Measurements from ENCODE around the gene IRF2BP1.

Gene IRF2BP1

GRCh38 chr19:45860359-45861259, 25.3 kb downstream of the IRF2BP1 start:
- DNase-seq (ENCODE audit: low read depth in 2 of 2) = no peak

- DNase-seq (ENCODE audit: low read depth in 2 of 2) = no peak
Observed at GRCh38 chr19:45854167-45854778, 31.7 kb downstream of the IRF2BP1 start.

GRCh38 chr19:45852983-45853382, 33.0 kb downstream of the IRF2BP1 start:
- no peak for DNase-seq (ENCODE audit: low read depth in 2 of 2)

GRCh38 chr19:45852145-45852750, 33.7 kb downstream of the IRF2BP1 start:
- DNase-seq (ENCODE audit: low read depth in 2 of 2) = no peak

GRCh38 chr19:45848922-45849321, 37.0 kb downstream of the IRF2BP1 start:
- DNase-seq (ENCODE audit: low read depth in 2 of 2) = no peak

GRCh38 chr19:45847663-45848062, 38.3 kb downstream of the IRF2BP1 start:
- no peak for DNase-seq (ENCODE audit: low read depth in 2 of 2)

- no peak for DNase-seq (ENCODE audit: low read depth in 2 of 2)
Observed at GRCh38 chr19:45842198-45842597, 43.7 kb downstream of the IRF2BP1 start.

GRCh38 chr19:45834970-45835369, 51.0 kb downstream of the IRF2BP1 start:
- DNase-seq (ENCODE audit: low read depth in 2 of 2) = no peak

Data from stimulated activated CD4-positive, alpha-beta T cell treated with anti-CD3 and anti-CD28 coated beads, Interleukin-1b, Interleukin-23, amount 100 ng/mL, for 1 hour (primary cell).